Measurements from ENCODE around the gene ADARB1. TPM values are rescaled to one million over a fixed set of nuclear protein-coding genes. Genes with fewer than 3 reads are reported as not detected.

Gene ADARB1
- total and polyA plus RNA-seq, 2 of the 8 experiments (the other 6 are each of a cell fraction or from before 2014, with no cell fraction given) = 4.7 to 14.9 TPM

GRCh38 chr21:45045481-45045880, 28.9 kb upstream of the ADARB1 start (continued):
- TF ChIP-seq RNF2 (IDR thresholded peaks at IDR 0.05; ENCODE audit: borderline replicate concordance, low read depth, low read length, missing control alignments, poor library complexity, severe bottlenecking) (no peak), SUZ12 (IDR thresholded peaks at IDR 0.05; ENCODE audit: low read length) (no peak), HDAC6 (IDR thresholded peaks at IDR 0.05; ENCODE audit: low read depth, low read length) (no peak), KDM5A (IDR thresholded peaks at IDR 0.05; ENCODE audit: low read length) (no peak), POLR2A (IDR thresholded peaks at IDR 0.05; ENCODE audit: control extremely low read depth in 1 of 2, low read depth in 2 of 2, low read length in 2 of 2) (no peak)

Measured in H1 (cell line).